Activated T-cell treated with anti-CD3 and anti-CD28 coated beads for 1 hour (primary cell): ENCODE data around the gene ATP8B4.

Source experiments
- DNase-seq: peaks from one replicate; pipeline ENCODE4 v3.0.0-alpha.2; 2020; ENCODE audit warnings: low read depth

The ATP8B4 gene

GRCh38 chr15:50059883-50060282 is 59.1 kb downstream of the ATP8B4 start:
- no peak for DNase-seq

DNA sequence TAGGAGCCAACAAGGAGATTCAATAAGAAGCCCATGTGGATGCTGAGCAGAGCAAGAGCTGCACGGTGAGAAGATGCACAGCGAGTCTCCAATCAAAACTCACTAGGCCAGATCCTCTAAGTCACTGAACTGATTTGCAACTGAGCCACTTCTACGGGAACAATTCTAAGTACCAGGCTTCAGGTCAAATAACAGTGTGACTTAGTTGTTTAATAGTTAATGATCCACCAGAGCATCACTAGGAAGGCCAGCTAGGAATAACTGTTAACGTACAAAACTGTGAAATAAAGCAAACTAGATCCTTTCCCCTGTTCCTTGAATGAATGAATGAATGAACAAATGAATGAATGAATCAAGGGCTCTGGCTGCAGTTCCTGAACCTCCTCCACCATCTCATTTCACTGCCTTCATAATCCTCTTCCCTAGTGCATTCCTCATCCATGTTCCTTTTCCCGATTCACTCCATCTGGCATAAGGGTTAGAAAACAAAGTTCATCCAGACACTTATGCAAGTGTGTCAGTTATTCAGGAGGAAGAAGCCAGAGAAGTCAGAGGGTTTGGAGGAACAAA is 59.7 kb downstream of the ATP8B4 start:
- no peak for DNase-seq

DNA sequence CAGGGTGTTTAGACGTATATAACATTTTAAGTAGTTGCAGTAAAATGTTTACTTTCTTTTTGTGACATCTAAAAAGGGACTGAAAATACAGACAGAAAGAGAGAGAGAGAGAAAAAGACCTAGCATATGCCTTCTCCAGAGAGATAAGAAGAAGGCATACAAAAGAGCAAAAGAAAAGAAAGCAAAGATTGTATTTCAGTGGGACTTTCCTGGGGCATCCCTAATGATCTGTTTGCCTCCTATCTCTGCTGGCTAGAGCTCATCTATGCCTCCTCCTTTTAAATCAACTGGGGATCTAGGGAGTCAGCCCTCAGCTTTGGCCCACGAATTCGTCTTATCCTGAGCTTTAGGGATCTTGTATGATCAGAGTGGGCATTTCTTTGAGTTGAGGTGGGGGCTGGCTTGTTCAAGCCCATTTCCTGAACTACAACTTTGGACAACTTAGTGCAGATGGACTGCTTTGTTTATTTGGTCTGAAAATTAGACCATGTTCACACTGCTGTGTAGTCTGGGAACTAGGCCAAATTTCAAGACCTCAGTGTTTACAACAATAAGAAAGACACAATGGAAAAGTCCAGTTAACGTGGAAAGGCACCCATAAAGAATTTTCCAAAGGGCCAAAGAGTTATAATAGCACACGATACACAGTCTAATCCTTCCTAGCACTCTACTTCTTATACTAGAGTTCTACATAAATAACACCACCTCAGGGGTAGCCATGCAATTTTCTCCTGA is 61.0 kb downstream of the ATP8B4 start:
- no peak for DNase-seq

DNA sequence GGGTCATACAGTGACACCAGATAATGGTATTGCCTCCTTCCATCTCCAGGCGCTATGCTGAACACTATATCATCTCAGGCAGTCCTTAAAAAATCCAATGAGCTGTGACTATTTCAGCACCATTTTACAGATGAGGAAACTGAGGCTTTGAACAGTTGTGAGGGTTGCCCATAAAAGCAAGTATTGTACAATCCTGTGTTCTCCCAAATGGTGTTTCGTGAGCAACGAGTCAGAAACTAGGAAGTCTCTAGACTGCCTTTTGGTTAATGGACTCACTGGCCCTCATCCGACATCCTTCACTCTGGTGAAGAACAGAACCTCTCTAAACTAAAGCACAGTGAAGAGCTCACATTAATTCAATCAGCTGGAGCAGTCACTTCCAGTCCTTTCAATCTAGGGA is 61.8 kb downstream of the ATP8B4 start:
- DNase-seq: no peak

DNA sequence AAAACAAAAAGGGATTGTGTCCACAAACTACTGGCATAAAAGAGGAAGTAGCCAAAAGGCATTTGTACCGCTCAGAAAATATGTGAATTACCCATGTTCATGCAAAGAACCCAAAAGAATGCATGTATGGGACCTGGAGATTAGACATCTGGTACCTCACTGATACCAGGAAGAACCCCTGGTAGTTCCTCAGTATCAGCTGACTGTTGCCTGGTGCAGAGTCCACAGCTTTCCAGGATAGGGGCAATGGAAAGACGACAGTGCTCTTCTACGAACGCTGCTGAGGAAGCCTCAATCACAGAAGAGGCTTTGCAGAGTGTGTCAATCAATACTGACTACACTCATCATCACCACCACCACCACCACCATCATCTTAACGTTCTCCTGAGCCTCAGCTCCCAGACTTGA is 63.3 kb downstream of the ATP8B4 start:
- DNase-seq: no peak

DNA sequence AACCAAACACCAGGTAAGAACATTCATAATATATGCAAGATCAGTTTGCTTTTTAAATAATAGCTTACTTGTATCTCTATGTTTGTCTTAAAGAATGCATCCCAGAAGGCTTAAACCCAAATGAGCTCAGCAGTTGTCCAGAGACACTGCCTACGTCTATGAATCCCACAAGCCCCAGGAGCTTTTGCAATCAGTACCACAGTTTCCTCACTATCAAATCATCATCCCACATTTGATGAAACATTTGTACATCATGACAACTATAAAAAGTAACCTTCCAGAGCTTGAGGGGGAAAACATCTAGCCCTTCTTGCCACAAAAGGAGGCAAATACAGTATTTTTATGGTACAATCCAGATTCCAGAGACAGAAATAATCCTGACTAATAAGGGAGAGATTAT is 63.7 kb downstream of the ATP8B4 start:
- no peak for DNase-seq

- no peak for DNase-seq
These were observed 65.8 kb downstream of the ATP8B4 start for GRCh38 chr15:50053055-50053856.

- DNase-seq: no peak
These were observed 67.1 kb downstream of the ATP8B4 start for GRCh38 chr15:50051811-50052419.

DNA sequence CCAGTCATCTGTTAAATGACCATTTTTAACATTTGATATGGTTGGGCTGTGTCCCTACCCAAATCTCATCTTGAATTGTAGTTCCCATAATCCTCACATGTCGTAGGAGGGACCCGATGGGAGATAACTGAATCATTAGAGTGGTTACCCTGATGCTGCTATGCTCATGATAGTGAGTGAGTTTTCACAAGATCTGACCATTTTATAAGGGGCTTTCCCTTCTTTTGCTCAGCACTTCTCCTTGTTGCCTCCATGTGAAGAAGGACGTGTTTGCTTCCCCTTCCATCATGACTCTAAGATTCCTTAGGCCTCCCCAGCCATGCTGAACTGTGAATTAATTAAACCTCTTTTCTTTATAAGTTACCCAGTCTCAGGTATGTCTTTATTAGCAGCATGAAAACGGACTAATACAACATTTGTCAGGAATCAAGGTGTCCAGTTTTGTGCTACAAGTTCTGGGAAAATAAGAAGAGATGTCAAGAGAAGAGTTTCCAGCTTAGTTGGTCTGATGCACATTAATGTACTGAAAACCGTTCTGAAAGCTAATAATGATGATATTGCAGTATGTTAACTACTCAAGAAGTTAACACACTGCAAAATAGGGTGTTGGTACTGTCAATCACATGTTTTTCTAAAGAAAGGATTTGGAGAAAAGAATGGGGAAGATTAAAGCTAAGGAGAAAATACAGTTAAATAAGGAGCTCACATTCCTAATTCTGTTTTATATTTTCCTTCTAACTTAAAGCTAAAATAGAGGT is 67.9 kb downstream of the ATP8B4 start:
- no peak for DNase-seq

GRCh38 chr15:50049871-50050270 is 69.2 kb downstream of the ATP8B4 start:
- no peak for DNase-seq

DNA sequence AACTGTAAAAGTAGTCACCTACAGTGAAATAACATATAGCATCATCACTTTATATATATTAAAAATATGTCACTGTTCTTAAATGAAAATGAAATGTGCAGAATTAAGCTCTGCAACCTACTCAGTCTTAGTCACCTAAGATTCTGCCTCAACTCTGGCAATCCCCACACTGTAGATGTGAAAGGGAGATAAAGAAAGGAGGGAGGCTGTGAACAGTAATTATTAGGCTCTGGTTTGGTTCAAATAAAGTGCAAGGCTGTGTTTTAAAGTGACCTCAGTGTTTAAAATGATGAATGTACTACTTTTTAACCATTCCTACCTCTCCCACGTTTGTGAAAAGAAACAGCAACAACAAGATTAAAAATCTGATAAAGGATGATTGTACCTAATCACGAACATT is 72.2 kb downstream of the ATP8B4 start:
- no peak for DNase-seq

DNA sequence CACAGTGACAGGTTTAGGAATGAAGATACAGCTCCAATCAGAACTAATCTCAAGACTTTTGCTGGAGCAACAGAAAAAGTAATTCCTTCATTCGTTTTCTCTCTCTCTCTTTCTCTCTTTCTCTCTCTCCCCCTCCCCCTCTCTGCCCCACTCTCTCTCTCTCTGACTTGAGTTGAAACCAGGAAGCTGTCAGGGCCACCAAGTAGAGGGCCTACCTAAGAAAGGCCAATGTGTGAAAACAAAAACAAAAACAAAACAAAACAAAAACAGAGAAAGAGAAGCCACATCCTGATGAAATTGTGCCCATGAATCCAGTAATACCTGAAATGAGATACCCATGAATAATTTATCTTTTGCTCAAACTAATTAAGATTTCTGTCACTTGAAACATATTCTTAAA is 72.9 kb downstream of the ATP8B4 start:
- no peak for DNase-seq

GRCh38 chr15:50044904-50045303 is 74.1 kb downstream of the ATP8B4 start:
- DNase-seq: no peak

DNA sequence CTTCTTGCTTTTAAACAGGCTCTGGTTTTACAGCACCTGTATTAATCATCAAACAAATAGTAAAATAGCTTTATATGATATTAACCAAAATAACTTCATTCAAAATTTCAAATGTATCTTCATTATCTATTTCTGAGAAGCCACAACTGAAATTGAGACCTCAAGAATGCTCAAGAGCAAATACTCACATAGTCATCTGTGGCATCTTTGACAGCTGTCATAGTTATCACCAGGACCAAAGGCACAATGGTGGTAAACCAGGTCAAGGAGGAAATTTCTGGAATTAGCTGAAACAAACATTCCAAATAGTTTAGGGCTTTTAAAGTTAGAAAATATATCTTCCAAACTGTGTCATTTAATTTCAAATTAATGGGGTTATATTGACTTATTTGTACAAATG is 74.6 kb downstream of the ATP8B4 start:
- no peak for DNase-seq

GRCh38 chr15:50042775-50043174 is 76.3 kb downstream of the ATP8B4 start:
- no peak for DNase-seq

DNA sequence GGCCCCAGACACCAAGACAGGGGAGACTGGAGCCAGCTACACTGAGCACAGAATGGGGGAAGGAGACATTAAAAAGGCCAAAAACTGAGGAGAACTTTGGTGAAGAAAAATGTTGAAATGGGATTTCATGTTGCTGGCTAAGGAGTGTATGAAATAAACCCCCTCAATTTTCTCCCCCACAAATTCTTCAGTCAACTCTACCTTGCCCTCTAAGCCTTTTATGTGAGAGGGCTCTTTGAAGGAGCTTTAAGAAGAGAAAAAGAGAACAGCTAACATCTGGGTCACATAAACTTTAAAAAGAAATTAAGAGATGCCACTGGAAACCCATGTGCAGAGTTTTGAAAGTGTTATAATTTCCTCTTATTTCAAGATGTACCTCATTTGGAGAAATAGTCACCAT is 88.6 kb downstream of the ATP8B4 start:
- DNase-seq: no peak

GRCh38 chr15:50028326-50028725 is 90.7 kb downstream of the ATP8B4 start:
- no peak for DNase-seq

DNA sequence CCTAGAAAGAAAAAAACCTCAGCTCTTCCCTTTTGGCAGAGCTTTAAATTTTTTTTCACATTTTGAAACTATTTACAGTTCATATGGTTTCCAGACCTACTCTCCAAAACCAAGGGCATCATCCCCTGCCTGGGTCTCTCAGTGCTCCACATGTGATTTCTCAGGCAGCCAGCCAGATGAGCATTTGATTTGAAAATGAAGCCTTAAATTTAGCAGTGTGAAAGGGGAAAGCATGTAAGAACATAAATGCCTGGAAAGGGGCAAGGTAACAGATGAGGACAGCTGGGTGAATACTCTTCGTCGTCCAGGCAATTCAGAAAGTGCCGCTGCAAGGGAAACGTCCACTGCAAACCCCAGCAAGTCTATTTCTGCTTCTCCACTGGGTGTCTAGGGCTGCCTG is 94.8 kb downstream of the ATP8B4 start:
- no peak for DNase-seq

DNA sequence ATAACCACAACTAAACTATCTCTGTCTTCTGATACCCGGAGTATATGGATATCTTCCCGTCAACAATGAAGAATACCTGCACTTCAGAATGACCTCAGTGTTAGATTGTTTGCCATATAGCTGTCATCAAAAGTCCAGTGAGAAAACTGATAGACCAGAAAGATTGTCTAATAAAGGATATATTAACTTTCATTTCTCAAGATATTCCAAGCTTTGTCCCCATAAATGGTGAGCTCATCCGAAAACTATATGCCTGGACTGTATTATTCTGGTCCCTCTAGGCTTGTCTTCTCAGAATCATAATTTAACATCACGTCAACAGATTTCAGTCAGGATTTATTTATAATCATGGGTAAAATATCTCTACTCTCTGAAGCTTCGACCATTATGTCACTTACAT is 100.5 kb downstream of the ATP8B4 start:
- DNase-seq: no peak

DNA sequence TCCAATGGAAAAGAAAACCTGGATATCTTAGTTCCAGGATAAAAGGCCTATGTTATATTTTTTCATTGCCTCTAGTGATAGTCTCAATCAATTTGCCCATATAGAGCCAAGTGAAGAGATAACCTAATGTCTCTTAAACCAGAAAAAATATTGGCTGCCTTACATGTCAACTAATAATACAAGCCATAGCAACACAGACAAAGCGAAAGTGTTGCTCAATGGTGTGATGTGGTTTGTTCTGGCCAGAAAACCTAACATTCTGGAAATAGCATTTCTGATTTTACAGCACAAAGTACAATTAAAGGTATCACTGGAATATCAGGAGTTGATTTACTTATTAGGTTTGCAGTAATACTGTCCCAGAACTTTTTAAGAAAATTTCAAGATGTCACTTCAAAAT is 101.5 kb downstream of the ATP8B4 start:
- DNase-seq: no peak

DNA sequence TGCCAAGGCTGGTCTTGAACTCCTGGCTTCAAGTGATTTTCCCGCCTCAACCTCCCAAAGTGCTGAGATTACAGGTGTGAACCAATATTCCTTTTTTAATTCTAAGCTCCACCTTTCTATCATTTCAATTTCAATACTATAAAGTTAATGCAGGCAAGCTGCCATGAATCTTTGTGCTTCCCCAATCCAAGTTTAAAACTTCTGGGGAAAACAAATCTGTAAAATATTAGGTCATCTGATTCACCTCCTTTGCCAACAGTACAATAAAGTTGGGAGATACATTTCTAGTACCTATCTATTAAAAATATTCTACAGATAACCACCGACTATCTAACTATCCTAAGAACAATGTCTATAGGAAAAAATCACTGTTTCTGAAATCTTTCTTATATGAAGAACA is 102.1 kb downstream of the ATP8B4 start:
- DNase-seq: no peak

DNA sequence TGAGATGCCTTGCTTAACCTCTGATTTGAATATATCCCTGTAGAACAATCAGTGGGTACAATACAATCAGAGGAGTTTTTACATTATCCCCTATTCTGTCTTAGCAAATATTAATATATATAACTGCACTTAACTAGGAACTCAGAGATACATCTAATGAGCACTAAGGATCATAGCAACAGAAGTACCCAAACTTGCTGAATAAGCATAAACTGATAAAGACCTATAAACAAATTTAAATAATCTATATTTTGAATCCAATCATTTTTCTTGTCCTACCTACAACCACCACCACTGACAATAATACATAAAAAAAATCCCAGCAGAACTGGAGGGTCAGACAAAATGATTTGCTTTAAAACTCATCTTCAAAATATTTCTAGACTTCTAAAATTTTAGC is 106.2 kb downstream of the ATP8B4 start:
- DNase-seq: no peak
